ENCODE results near the gene GLS2. TPM values are rescaled to one million over a fixed set of nuclear protein-coding genes. Genes with fewer than 3 reads are reported as not detected.
"Not testable (repeated sequence)": the region's sequence is repeated elsewhere in the genome, so short reads cannot be mapped to it uniquely, and the experiment has no call there.

The GLS2 gene
- total RNA-seq, 3 donors from 2014 or later = 0.16 to 5.1 (median 4.6) TPM

DNA sequence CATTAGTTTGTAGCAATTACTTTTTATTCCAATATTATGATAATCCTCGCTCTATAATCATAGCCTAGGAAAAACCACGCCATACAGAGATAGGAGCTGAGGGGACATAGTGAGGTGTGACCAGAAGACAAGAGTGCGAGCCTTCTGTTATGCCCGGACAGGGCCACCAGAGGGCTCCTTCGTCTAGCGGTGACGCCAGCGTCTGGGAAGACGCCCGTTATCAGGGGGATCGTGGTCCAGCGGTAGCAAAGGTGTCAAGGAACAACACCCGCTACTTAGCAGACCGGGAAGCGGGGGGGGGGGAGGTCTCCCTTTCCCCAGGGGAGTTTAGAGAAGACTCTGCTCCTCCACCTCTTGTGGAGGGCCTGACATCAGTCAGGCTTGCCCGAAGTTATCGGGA lies 8.7 kb upstream of the GLS2 start:
- peak overlapping the region in 1 of 3 donors; percentile 45 for H3K4me3 ChIP-seq
- H3K9me3 ChIP-seq; H3K27ac ChIP-seq; H3K27me3 ChIP-seq; intact Hi-C loops (cut with DNase I; ENCODE audit: low total_unique reads); H3K4me1 ChIP-seq; H3K36me3 ChIP-seq: not testable (repeated sequence)
- DNase-seq (ENCODE audit: low spot score in 2 of 2) = peak; percentile 42 to 60

DNA sequence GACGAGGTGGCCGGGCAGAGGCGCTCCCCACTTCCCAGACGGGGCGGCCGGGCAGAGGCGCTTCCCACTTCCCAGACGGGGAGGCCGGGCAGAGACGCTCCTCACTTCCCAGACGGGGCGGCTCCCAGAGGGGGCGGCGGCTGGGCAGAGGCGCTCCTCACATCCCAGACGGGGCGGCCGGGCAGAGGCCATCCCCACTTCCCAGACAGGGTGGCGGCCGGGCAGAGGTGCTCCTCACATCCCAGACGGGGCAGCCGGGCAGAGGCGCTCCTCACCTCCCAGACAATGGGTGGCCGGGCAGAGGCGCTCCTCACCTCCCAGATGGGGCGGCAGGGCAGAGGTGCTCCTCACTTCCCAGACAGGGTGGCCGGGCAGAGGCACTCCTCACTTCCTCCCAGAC lies 6.5 kb upstream of the GLS2 start:
- H3K27me3 ChIP-seq; H3K4me1 ChIP-seq; H3K9me3 ChIP-seq; H3K4me3 ChIP-seq; H3K36me3 ChIP-seq; H3K27ac ChIP-seq; DNase-seq (ENCODE audit: low spot score in 2 of 2); intact Hi-C loops (cut with DNase I; ENCODE audit: low total_unique reads): not testable (repeated sequence)

DNA sequence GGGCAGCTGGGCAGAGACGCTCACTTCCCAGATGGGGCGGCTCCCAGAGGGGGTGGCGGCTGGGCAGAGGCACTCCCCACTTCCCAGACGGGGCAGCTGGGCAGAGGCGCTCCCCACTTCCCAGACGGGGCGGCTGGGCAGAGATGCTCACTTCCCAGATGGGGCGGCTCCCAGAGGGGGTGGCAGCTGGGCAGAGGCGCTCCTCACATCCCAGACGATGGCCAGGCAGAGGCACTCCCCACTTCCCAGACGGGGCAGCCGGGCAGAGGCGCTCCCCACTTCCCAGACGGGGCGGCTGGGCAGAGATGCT lies 6.1 kb upstream of the GLS2 start:
- H3K9me3 ChIP-seq; H3K36me3 ChIP-seq; DNase-seq (ENCODE audit: low spot score in 2 of 2); intact Hi-C loops (cut with DNase I; ENCODE audit: low total_unique reads); H3K27me3 ChIP-seq; H3K27ac ChIP-seq; H3K4me3 ChIP-seq; H3K4me1 ChIP-seq: not testable (repeated sequence)

DNA sequence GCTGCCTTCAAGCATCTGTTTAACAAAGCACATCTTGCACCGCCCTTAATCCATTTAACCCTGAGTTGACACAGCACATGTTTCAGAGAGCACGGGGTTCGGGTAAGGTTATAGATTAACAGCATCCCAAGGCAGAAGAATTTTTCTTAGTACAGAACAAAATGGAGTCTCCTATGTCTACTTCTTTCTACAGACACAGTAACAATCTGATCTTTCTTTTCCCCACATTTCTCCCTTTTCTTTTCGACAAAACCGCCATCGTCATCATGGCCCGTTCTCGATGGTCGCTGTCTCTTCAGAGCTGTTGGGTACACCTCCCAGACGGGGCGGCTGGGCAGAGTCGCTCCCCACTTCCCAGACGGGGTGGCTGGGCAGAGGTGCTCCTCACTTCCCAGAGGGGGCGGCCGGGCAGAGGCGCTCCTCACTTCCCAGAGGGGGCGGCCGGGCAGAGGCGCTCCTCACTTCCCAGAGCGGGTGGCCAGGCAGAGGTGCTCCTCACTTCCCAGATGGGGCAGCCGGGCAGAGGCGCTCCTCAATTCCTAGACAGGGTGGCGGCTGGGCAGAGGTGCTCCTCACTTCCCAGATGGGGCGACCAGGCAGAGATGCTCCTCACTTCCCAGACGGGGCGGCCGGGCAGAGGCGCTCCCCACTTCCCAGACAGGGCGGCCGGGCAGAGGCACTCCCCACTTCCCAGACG lies 5.6 kb upstream of the GLS2 start:
- DNase-seq (ENCODE audit: low spot score in 2 of 2); H3K4me1 ChIP-seq; intact Hi-C loops (cut with DNase I; ENCODE audit: low total_unique reads); H3K27me3 ChIP-seq; H3K36me3 ChIP-seq; H3K27ac ChIP-seq; H3K4me3 ChIP-seq; H3K9me3 ChIP-seq: not testable (repeated sequence)

DNA sequence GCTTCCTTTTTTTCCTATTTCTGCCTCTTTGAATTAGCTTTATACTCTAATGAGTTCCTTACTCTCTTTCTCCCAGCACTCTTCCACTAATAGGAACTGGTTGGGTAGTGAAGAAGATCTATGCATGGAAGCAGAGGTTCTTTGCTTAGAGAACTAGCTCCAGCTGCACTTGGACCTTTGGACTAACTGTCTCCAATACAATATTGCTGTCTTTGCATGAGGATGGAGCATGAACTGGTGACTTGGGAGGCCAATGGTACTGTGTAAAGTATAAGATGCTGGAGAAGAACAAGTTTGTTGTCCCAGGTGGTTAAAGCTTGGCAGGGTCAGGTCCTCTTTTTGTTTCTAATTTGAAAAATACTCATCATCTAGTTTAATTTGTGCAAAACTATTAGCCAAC lies 2.4 kb upstream of the GLS2 start:
- no peak overlapping the region for H3K4me3 ChIP-seq
- H3K9me3 ChIP-seq = no peaks in the 10 kb centered on the region
- no peaks in the 10 kb centered on the region for H3K36me3 ChIP-seq
- no peak for DNase-seq (ENCODE audit: low spot score in 2 of 2)
- no peak overlapping the region for H3K27ac ChIP-seq
- intact Hi-C loops (cut with DNase I; ENCODE audit: low total_unique reads) = no loop called here
- TF ChIP-seq POLR2A (IDR thresholded peaks at IDR 0.05) = no peak
- no peaks in the 10 kb centered on the region for H3K4me1 ChIP-seq
- no peaks in the 10 kb centered on the region for H3K27me3 ChIP-seq

DNA sequence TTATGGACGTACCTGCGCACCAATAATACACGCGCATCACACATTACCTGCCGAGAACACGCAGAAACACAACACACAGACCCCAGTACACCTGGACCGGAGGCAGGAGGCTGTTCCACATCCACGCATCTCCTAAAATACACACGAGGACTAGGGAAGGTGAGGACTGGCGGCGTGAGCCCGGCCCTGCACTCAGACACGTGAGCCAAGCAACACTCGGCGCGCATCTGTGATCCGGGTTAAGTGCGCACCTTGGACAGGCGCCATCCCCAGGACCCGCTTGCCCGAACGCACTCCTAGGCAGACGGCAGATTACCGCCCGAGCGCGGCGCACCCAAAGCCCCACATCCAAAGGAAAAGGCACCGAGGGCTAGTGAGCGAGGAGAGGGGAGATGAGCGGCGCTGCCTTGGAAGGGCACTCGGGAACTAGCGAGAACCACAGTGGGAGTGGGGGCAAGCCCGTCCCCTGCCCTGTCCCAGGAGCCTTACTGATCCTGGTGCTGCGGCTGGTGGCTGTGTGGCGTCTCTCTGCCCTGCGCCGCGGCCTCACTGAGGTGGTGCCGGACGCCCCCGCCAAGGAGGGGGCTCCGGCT lies 417 bp downstream of the GLS2 start:
- H3K27ac ChIP-seq = peak overlapping the region; percentile 23 to 41
- H3K4me3 ChIP-seq = peak overlapping the region; percentile 55 to 82 (median 60)
- DNase-seq (ENCODE audit: low spot score in 2 of 2) = no peak

DNA sequence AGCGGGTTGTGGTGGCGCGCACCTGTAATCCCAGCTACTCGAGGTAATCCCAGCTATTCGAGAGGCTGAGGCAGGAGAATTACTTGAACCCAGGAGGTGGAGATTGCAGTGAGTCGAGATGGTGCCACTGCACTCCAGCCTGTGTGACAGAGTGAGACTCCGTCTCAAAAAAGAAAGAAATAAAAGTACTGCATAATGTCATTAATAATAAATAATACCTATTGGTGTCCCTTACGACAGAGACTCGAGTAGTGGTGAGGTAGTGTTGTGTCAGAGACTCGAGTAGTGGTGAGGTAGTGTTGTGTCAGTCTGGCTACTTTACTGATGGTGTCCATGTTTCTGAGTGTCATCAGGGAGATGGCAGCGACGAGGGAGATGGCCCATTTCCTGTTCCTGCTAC lies 1.3 kb downstream of the GLS2 start:
- intact Hi-C loops (cut with DNase I; ENCODE audit: low total_unique reads) = no loop called here
- H3K36me3 ChIP-seq = no peaks in the 10 kb centered on the region
- TF ChIP-seq POLR2A (IDR thresholded peaks at IDR 0.05) (no peak), POLR2AphosphoS5 (IDR thresholded peaks at IDR 0.05) (no peak)
- TF ChIP-seq, protein P1, sequence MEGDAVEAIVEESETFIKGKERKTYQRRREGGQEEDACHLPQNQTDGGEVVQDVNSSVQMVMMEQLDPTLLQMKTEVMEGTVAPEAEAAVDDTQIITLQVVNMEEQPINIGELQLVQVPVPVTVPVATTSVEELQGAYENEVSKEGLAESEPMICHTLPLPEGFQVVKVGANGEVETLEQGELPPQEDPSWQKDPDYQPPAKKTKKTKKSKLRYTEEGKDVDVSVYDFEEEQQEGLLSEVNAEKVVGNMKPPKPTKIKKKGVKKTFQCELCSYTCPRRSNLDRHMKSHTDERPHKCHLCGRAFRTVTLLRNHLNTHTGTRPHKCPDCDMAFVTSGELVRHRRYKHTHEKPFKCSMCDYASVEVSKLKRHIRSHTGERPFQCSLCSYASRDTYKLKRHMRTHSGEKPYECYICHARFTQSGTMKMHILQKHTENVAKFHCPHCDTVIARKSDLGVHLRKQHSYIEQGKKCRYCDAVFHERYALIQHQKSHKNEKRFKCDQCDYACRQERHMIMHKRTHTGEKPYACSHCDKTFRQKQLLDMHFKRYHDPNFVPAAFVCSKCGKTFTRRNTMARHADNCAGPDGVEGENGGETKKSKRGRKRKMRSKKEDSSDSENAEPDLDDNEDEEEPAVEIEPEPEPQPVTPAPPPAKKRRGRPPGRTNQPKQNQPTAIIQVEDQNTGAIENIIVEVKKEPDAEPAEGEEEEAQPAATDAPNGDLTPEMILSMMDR (IDR thresholded peaks at IDR 0.05) = no peak

More for the DNA sequence above, 417 bp downstream of the GLS2 start:
- Histone ChIP-seq H3K9me3 (no peaks in the 10 kb centered on the region), H3K27me3 (no peaks in the 10 kb centered on the region), H3K36me3 (no peaks in the 10 kb centered on the region), H3K4me1 (no peaks in the 10 kb centered on the region)
- intact Hi-C loops (cut with DNase I; ENCODE audit: low total_unique reads) = no loop called here
- TF ChIP-seq, protein P1 (IDR thresholded peaks at IDR 0.05) = no peak
- no peak for TF ChIP-seq POLR2AphosphoS5 (IDR thresholded peaks at IDR 0.05)
- TF ChIP-seq POLR2A (IDR thresholded peaks at IDR 0.05) = no peak

DNA sequence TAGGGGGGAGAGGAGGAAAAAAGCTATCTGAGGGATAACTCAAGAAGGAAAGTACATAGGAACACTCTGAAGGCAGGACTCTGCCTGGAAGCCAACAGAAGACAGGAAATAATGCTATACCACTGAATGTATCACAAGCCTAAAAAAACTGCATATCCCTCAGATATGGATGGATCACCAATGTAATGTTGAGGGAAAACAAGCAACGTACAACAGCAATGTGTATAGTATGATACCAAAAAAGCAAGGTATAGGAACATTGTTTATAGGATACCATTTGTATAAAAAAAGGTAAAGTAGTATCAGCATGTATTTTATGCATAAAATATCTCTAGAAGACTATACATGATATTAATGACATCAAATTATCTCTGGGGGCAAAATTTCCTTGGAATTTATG lies 3.4 kb downstream of the GLS2 start:
- H3K4me1 ChIP-seq = no peaks in the 10 kb centered on the region

More for the DNA sequence above, 1.3 kb downstream of the GLS2 start:
- H3K27me3 ChIP-seq = no peaks in the 10 kb centered on the region
- no peaks in the 10 kb centered on the region for H3K4me1 ChIP-seq
- H3K4me3 ChIP-seq = no peak overlapping the region
- no peaks in the 10 kb centered on the region for H3K9me3 ChIP-seq
- H3K27ac ChIP-seq = no peak overlapping the region
- DNase-seq (ENCODE audit: low spot score in 2 of 2) = no peak

More for the DNA sequence above, 3.4 kb downstream of the GLS2 start:
- Histone ChIP-seq H3K36me3 (no peaks in the 10 kb centered on the region), H3K27ac (no peak overlapping the region), H3K9me3 (no peaks in the 10 kb centered on the region), H3K4me3 (no peak overlapping the region), H3K27me3 (no peaks in the 10 kb centered on the region)
- intact Hi-C loops (cut with DNase I; ENCODE audit: low total_unique reads) = no loop called here
- no peak for DNase-seq (ENCODE audit: low spot score in 2 of 2)
- TF ChIP-seq, protein P1 (IDR thresholded peaks at IDR 0.05) = no peak
